Measurements from ENCODE around the gene FAM181A.

Gene FAM181A

DNA sequence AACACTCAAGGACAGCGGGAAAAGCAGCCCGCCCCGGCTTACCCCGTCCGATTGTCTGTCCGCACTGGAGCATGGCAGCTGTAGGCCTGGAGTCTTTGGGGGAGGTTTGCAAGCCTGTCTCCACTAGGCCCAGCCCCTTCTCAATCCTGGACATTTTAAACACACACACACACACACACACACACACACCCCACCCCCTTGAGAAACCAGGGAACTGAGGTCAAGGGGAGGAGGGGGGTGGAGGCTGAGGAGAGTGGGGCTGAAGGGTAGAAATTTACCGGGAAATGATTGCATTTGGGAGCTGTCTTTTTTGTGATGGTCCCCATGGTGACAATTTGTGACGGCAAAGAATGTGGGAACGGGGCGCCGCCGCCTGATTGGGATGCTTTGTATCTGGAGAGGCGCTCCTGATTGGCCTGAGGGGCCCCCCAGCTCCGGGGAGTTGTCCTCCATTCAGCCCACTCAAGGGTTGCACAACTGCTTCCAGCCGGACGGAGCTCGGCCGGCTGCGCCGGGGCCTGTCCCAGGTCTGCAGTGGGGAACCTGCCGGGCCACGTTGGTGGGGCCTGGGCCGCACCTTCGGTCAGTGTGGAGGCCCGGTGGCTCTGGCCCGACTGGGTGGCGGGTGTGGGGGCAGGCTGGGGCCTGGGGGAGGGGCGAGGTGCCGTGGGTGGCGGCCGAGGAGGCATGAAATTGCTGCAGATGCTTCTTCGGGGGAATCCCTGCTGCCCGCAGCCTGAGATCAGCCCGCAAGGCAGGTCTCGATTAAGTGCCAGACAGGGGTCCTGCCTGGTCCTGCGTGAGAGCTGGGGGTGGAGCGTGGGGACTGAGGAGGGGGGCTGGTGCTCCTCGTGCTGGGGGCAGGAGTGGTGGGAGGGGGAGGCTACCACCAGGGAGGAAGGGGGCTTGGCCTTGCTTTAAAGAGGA is at the start of gene FAM181A:
TSS of gene FAM181A (plus strand) at position 472 of the 927 bp plus-strand sequence. CDS start 942 bp downstream, outside the sequence.
- DNase-seq (ENCODE audit: low spot score), result no peak

- DNase-seq (ENCODE audit: low spot score), result no peak
Observed at GRCh38 chr14:93878212-93878611, 48.9 kb upstream of the FAM181A start.

DNA sequence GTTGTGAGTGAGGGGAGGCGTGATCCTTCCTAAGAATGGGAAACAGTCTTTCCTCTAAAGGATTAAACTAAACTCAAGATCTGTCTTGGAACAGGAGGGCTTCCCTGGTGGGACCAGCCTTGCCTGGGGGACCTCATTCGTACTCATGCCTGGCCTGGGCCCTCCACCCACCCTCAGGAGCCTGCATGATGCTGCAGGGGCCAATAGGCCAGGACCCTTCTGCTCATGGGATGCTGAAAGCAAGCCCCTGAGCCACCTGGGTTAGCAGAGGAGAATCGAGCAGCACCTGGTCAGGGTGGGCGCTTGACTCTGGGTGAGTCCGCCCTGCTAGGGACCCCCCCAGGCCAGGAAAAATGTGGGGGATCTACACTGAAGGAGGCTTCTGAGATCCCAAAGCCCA is 48.3 kb upstream of the FAM181A start:
- DNase-seq (ENCODE audit: low spot score), result no peak

- no peak for DNase-seq (ENCODE audit: low spot score)
Observed at GRCh38 chr14:93879362-93879983, 47.7 kb upstream of the FAM181A start.

DNA sequence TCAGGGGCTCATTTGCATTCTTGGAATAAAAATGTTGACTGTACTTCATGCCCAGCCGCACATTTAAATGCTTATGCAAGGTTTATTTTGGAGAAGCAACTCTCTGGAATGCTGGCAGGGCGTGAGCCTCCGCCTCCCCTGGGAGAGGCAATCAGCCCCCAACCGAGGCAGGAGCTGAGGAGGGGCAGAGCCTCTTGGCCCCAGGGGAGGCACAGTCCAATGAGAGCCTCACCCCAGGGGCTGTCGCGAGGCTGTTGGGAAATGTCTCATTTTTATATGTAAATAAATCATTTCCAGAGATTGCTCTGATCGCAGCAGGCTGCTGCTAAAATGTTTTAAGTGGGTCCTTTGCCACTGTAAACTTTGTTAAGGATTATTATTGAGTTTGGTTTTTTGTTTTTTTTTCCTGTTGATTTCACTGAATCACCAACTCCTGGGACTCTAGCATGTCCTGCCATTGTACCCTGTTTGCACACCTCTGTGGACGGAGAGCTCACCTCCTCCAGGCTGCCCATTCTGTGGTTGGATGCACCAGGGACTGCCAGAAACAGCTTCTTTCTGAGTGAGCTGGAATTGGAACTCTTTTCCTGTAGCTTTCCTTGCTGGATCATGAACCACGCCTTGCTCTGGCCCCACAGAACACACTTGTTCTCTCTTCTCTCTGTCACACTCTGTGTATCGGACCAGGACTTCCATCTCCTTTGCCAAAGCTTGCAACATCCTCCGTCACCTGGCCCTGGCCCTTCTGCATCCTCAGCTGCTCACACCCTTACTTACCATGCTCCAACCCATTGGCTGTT is 46.9 kb upstream of the FAM181A start:
- no peak for DNase-seq (ENCODE audit: low spot score)

DNA sequence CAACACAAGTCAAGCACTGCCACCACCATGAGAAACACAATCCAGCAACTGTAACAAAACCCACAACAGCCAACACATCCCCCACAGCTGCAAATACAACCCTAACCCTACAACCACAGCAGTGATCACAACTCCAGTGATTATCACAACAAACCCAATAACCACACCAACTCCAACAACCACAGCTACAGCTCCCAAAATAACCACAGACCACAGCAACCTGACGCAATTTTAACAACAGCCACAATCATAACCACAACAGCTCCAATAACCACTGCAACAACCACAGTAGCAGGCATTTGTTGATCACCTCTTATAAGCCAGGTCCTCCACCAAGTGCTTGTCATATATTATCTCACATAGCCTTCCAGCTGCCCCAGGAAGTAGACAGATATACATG is 42.2 kb upstream of the FAM181A start:
- DNase-seq (ENCODE audit: low spot score), result no peak

GRCh38 chr14:93888995-93889394 is 38.1 kb upstream of the FAM181A start:
- no peak for DNase-seq (ENCODE audit: low spot score)

GRCh38 chr14:93889739-93890483 is 37.2 kb upstream of the FAM181A start:
- DNase-seq (ENCODE audit: low spot score), result no peak

DNA sequence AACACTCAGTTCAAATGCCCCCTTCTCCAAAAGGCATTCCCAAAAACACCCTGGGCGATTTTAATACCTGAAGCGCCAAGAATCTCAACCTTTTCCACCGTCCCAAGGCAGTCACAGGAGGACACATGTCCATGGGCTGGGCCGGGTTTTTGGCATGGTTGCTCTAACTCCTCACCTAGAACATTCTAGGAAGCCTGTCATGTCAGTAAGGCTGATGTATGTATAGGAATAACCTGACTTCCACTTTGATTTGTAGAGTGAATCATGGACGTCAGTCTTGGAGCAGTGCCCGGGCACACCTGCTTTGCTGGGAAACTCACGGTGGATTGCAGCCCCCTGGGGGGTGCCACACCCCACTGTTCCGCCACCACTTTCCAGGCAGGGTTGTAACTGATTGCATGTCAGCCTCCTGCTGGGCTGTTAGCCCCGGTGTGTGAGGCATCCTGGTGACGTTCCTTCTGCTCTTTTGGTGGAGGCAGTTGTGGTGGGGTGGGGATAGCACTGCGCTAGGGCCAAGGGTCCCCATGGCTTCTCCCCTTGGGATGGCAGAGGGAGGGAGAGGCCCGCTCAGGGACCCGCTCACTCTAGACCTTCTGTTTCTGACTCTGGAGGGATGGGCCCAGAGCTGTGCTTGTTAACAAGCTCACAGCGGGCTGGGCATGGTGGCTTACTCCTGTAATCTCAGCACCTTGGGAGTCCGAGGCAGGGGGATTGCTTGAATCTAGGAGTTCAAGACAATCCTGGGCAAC is 35.2 kb upstream of the FAM181A start:
- DNase-seq (ENCODE audit: low spot score), result no peak

GRCh38 chr14:93892505-93892839 is 34.7 kb upstream of the FAM181A start:
- DNase-seq (ENCODE audit: low spot score), result no peak

DNA sequence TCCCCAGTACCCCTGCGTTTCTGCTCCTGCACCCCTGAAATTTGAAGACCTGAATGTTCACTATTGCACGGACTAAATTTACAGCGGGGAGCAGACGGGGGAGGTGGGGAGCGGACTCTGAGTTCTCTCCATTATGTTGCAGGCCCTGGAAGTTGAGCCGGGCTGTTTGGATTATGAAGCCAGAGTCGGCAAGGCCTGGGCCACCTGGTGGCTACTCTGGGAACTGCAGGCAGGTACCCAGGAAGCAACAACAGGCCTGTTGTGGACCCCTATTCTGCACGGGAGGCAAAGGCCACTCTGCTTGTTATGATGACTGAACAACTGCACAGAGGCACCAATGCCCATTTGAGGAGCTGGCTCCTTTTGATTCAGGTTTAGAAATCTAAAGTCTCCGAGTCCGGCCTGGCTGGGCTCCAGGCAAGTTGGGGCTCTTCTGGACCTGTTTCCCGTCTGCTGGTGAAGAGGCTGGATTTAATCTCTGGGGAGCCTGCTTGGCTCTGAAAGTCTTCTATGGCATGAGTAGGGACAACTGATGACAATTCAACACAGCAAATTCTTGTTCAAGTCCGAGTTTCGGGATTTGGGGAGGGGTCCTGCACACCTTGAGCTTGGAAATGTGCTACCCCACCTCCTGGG is 34.1 kb upstream of the FAM181A start:
- DNase-seq (ENCODE audit: low spot score), result peak; percentile 31

DNA sequence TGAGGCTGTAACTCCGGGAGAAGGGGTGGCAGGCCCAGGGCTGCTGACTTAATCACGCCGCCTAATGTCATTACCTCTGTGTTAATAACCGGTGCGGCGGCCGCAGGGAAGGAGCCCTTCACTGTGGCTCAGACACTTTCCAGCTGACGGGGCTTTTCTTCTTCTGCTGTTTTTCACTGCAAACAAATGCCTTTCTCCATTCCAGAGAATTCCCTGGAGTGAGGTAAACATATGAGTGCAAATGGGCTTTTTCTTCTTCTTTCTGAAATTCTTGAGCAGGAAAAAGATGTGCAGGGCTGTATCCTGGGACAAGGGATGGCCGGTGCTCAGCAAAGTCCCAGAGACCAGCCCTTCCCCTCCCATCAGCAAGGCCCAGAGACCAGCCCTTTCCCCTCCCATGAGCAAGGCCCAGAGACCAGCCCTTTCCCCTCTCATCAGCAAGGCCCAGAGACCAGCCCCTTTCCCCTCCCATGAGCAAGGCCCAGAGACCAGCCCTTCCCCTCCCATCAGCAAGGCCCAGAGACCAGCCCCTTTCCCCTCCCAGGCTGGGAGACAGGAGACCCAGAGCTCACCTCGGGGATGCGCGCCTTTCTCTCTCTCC is 33.4 kb upstream of the FAM181A start:
- DNase-seq (ENCODE audit: low spot score), result no peak

- no peak for DNase-seq (ENCODE audit: low spot score)
Observed at GRCh38 chr14:93895023-93895604, 32.0 kb upstream of the FAM181A start.

GRCh38 chr14:93897476-93897845 is 29.7 kb upstream of the FAM181A start:
- DNase-seq (ENCODE audit: low spot score), result no peak

- DNase-seq (ENCODE audit: low spot score), result no peak
Observed at GRCh38 chr14:93898081-93898611, 29.0 kb upstream of the FAM181A start.

- DNase-seq (ENCODE audit: low spot score), result no peak
Observed at GRCh38 chr14:93898731-93899130, 28.4 kb upstream of the FAM181A start.

DNA sequence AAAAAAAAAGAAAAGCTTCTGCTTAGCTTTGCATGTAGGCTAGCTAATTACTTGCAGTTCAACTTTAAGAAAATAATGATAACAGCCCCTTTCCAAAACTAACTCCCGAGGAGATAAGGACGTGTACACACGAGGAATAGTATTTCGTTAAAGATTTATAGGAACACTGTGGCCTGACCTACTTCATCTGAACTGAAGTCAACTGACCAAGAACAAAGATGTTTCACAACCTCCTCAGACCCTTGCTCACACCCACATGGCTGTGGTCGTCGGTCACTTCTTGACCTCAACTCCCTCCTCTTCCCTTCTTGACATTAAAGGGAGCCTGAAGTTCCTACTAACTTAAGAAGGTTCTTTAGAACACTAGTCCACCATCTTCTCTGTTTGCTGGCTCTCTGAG is 25.3 kb upstream of the FAM181A start:
- no peak for DNase-seq (ENCODE audit: low spot score)

DNA sequence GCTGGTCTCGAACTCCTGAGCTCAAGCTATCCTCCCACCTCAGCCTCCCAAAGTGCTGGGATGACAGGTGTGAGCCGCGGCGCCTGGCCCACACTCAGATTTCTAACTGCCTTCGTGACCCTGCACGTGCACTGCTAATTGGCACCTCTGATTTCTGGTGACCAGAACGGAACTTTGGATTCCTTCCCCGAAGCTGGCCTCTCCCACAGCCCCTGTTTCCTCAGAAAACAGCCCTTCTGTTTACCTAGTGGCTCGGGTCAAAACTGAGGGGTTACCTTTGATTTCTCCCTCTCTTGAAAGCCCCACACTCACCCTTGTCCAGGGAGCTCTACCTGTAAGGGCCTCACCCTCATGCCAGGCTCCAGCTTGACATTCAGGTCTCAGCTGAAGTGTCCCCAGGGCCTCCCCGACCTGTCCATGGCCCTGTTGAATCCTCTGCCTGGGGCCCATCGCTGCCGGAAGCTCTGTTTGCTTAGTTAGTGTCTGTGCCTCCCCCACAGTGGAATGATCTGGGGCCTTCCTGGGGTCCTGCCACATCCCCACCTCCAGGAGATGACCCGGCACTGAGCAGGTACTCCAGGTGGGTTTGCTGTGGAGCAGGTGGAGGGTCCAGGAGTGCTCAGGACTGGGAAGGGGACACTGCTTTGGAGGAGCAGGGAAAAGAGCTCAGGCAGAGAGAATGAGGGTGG is 24.4 kb upstream of the FAM181A start:
- DNase-seq (ENCODE audit: low spot score), result no peak
